Activated naive CD4-positive, alpha-beta T cell treated with anti-CD3 and anti-CD28 coated beads for 36 hours (primary cell): Measurements from ENCODE around the gene NCKAP5. TPM values are rescaled to one million over a fixed set of nuclear protein-coding genes. Genes with fewer than 3 reads are reported as not detected.

Source experiments
- CTCF ChIA-PET: fragments of 350-600 bp; sonication (Branson Sonifier 250); formaldehyde crosslinking; loops from one replicate; lab custom pipeline; 2021; ENCODE audit warnings: antibody characterized with exemption; lab: Charles Lee
- DNase-seq: peaks from one replicate; pipeline ENCODE4 v3.0.0-alpha.2; 2020
- H3K27ac Mint-ChIP-seq: one replicate; pipeline ENCODE4 v1.8.0; 2021; ENCODE audit warnings: mild to moderate bottlenecking, mixed read lengths
- H3K27me3 Mint-ChIP-seq: one replicate; pipeline ENCODE4 v1.8.0; 2021; ENCODE audit warnings: low read depth, mixed read lengths
- H3K36me3 Mint-ChIP-seq: one replicate; pipeline ENCODE4 v1.8.0; 2021; ENCODE audit warnings: low read depth, mixed read lengths
- H3K4me1 Mint-ChIP-seq: one replicate; pipeline ENCODE4 v1.8.0; 2021; ENCODE audit warnings: low read depth, mixed read lengths
- H3K4me3 Mint-ChIP-seq: one replicate; pipeline ENCODE4 v1.8.0; 2021; ENCODE audit warnings: mild to moderate bottlenecking, moderate library complexity, mixed read lengths
- H3K9me3 Mint-ChIP-seq: one replicate; pipeline ENCODE4 v1.8.0; 2021; ENCODE audit warnings: mixed read lengths
- intact Hi-C: fragments of 100-400 bp; cut with micrococcal nuclease; formaldehyde crosslinking; loops from one replicate; pipeline ENCODE4 v1.15.1; 2023
- total RNA-seq, 2 experiments: library from RNA; stranded (reverse); gene quantifications; one replicate each; pipeline ENCODE4 v1.2.3, GENCODE V29; 2021

Gene NCKAP5
- total RNA-seq, 2 experiments from 2014 or later = not detected

- Mint-ChIP-seq H3K27me3 (no peaks in the 10 kb centered on the region), H3K9me3 (no peaks in the 10 kb centered on the region), H3K27ac (no peak overlapping the region), H3K36me3 (no peaks in the 10 kb centered on the region), H3K4me3 (no peak overlapping the region), H3K4me1 (no peaks in the 10 kb centered on the region)
- DNase-seq = no peak
- CTCF ChIA-PET = no interaction called here
- intact Hi-C loops = no loop called here
These were observed 150.2 kb downstream of the NCKAP5 start for GRCh38 chr2:133418021-133418420.

DNA sequence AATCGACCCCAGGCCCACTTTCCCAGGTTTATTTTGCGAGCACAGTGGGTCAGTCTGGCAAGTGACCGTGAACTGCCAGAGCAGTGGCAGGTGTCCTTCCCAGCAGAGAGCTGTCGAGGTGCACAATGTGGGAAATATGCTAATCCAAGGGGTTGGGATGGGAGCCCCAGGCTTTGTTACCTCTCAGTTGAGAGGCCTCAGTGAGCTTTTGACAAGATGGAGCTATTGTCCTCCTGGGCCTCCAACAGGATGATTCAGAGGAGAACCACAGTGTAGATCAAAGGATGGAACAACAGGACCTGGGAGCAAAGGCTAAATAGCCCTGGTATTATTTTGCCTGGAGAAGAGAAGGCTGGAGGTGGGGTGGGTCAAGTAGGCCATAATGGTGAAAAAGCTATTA lies 150.8 kb downstream of the NCKAP5 start:
- CTCF ChIA-PET = no interaction called here
- Mint-ChIP-seq H3K36me3 (no peaks in the 10 kb centered on the region), H3K9me3 (no peaks in the 10 kb centered on the region), H3K27ac (no peak overlapping the region), H3K4me1 (no peaks in the 10 kb centered on the region), H3K4me3 (no peak overlapping the region), H3K27me3 (no peaks in the 10 kb centered on the region)
- intact Hi-C loops = no loop called here
- no peak for DNase-seq

DNA sequence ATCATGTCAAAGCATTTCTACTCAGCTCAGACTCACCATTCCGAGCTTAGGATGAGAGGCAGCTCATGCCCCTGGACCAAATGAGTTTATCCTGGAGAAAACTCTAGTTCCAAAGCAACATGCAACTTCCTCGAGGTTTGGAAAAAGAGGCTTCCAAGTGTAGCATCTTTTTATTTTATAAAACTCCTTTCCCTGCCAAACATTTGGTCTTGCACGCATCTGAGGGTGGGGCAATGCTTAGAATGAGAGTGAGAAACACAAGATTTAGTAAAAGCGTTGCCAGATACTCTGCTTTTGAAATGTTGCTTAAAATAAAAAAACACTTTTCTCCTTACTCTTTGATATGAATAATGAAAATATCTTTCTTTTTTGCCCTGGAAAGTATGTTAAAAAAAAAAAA lies 151.5 kb downstream of the NCKAP5 start:
- CTCF ChIA-PET = no interaction called here
- Mint-ChIP-seq H3K9me3 (no peaks in the 10 kb centered on the region), H3K36me3 (no peaks in the 10 kb centered on the region), H3K4me1 (no peaks in the 10 kb centered on the region), H3K4me3 (no peak overlapping the region), H3K27ac (no peak overlapping the region), H3K27me3 (no peaks in the 10 kb centered on the region)
- no peak for DNase-seq
- intact Hi-C loops = no loop called here

- Mint-ChIP-seq H3K27ac (no peak overlapping the region), H3K4me3 (no peak overlapping the region), H3K9me3 (no peaks in the 10 kb centered on the region), H3K4me1 (no peaks in the 10 kb centered on the region), H3K27me3 (no peaks in the 10 kb centered on the region), H3K36me3 (no peaks in the 10 kb centered on the region)
- intact Hi-C loops = no loop called here
- CTCF ChIA-PET = no interaction called here
- DNase-seq = no peak
These were observed 152.1 kb downstream of the NCKAP5 start for GRCh38 chr2:133416146-133416545.

- no peaks in the 10 kb centered on the region for H3K36me3 Mint-ChIP-seq
- intact Hi-C loops = no loop called here
- CTCF ChIA-PET = no interaction called here
- no peaks in the 10 kb centered on the region for H3K9me3 Mint-ChIP-seq
- no peak overlapping the region for H3K27ac Mint-ChIP-seq
- no peak for DNase-seq
- H3K4me3 Mint-ChIP-seq = no peak overlapping the region
- no peaks in the 10 kb centered on the region for H3K27me3 Mint-ChIP-seq
- H3K4me1 Mint-ChIP-seq = no peaks in the 10 kb centered on the region
These were observed 152.9 kb downstream of the NCKAP5 start for GRCh38 chr2:133415210-133415876.

DNA sequence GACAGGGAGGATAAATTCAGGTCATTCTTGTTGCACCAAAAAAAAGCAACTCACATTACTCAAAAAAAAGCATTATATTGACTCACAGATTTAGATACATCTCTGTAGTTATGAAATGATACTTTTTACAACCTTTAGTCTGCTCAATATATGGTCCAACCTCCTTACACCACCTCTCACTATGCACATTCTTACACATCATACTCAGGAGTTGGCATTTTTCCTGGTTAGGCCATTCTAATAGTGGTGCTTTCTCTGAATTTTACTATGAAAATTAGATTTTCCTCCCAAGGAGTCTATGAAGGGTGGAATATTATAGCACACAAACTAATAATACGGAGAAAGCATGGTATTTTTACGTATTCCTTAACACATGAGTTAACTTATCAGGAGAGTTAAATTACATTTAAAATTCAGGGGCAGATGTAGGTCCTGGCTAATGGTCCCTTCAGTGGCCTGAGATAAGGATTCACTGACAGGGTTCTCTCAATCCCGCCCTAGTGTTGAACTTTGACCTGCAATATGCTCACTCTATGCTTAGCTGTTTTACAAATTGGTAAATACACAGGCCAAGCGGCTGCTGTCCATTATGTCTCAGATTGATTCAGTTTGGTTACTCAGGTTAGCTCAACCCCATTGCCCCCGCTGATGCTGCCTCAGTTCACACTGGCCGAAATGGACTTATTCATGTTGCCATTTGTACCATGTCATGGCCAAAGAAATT lies 153.6 kb downstream of the NCKAP5 start:
- no peaks in the 10 kb centered on the region for H3K27me3 Mint-ChIP-seq
- DNase-seq = no peak
- no peaks in the 10 kb centered on the region for H3K9me3 Mint-ChIP-seq
- no peaks in the 10 kb centered on the region for H3K36me3 Mint-ChIP-seq
- no peak overlapping the region for H3K27ac Mint-ChIP-seq
- intact Hi-C loops = no loop called here
- CTCF ChIA-PET = no interaction called here
- no peak overlapping the region for H3K4me3 Mint-ChIP-seq
- H3K4me1 Mint-ChIP-seq = no peaks in the 10 kb centered on the region

DNA sequence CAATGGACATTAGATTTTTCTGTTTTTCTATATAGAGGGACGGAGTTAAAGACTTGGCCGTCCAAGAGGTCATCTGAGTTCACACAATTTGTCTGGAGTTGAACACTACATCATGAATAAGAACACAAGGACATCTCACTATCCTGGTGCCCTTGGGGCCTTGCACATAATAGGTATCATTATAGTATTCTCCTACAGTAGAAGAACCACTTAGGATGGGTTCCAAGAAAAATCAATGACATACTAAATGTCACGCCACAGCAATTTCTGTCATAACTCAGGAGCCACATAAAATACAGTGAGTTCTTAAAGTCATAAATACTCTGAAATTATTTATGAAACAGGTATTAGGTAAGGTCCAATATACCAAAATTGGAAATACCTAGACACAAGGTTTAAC lies 154.4 kb downstream of the NCKAP5 start:
- Mint-ChIP-seq H3K9me3 (no peaks in the 10 kb centered on the region), H3K27me3 (no peaks in the 10 kb centered on the region), H3K4me1 (no peaks in the 10 kb centered on the region), H3K4me3 (no peak overlapping the region), H3K27ac (no peak overlapping the region), H3K36me3 (no peaks in the 10 kb centered on the region)
- CTCF ChIA-PET = no interaction called here
- DNase-seq = no peak
- intact Hi-C loops = no loop called here

GRCh38 chr2:133412694-133413093 lies 155.6 kb downstream of the NCKAP5 start:
- Mint-ChIP-seq H3K4me1 (no peaks in the 10 kb centered on the region), H3K27me3 (no peaks in the 10 kb centered on the region), H3K9me3 (no peaks in the 10 kb centered on the region), H3K4me3 (no peak overlapping the region), H3K27ac (no peak overlapping the region), H3K36me3 (no peaks in the 10 kb centered on the region)
- CTCF ChIA-PET = no interaction called here
- intact Hi-C loops = no loop called here
- DNase-seq = no peak

DNA sequence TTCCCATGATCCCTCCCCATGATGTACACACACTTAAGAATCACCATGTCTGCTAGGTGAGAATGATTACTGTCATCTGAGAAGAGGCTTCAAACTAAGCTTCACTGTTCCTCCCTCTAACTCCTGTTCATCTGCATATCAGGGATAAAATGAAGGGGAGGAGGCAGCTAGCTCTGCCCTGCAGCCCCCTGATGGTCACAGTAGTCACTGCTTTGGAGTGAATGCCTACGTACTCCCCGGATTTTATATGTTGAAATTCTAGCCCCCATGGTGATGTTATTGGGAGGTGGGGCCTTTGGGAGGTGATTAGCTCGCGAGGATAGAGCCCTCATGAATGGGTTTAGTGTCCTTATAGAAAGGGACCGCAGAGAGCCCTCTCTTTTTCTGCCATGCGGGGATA lies 156.4 kb downstream of the NCKAP5 start:
- Mint-ChIP-seq H3K9me3 (no peaks in the 10 kb centered on the region), H3K4me3 (no peak overlapping the region), H3K27me3 (no peaks in the 10 kb centered on the region), H3K27ac (no peak overlapping the region), H3K36me3 (no peaks in the 10 kb centered on the region), H3K4me1 (no peaks in the 10 kb centered on the region)
- no peak for DNase-seq
- intact Hi-C loops = no loop called here
- CTCF ChIA-PET = no interaction called here

- CTCF ChIA-PET = no interaction called here
- intact Hi-C loops = no loop called here
- H3K4me1 Mint-ChIP-seq = no peaks in the 10 kb centered on the region
- H3K36me3 Mint-ChIP-seq = no peaks in the 10 kb centered on the region
- DNase-seq = no peak
- H3K9me3 Mint-ChIP-seq = no peaks in the 10 kb centered on the region
- H3K4me3 Mint-ChIP-seq = no peak overlapping the region
- H3K27ac Mint-ChIP-seq = no peak overlapping the region
- no peaks in the 10 kb centered on the region for H3K27me3 Mint-ChIP-seq
These were observed 157.2 kb downstream of the NCKAP5 start for GRCh38 chr2:133411101-133411500.

DNA sequence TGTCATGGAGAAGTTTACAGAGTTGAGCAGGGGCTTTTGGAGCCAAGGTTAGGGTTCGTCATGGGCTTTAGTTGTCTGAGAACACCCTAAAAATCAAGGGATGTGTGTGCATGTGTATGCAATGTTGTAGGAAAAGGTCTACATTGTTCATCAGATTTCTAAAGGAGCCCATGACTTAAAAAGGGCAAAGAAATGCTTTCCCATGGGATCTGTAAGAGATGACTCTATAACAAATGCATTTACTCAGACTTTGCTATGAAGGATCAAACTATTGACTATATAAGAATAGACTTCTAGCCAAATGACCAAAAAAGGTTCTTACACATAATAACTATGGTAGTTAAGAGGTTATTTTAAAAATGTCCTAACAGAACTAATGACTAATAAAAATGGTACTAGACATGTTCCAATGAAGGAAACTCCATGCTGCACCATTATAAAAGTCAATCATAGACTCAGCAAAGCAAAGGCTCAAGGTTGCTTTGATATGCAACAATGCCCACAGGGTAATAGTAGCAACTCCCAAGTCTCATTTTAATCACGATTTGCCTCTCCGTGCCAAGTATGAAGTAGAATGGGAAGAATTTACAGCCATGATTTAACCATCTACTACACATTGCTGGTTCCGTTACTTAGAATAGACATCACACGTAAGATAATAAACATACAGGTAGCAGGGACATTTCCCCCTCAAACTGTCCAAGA lies 158.5 kb downstream of the NCKAP5 start:
- H3K9me3 Mint-ChIP-seq = no peaks in the 10 kb centered on the region
- intact Hi-C loops = no loop called here
- CTCF ChIA-PET = no interaction called here

DNA sequence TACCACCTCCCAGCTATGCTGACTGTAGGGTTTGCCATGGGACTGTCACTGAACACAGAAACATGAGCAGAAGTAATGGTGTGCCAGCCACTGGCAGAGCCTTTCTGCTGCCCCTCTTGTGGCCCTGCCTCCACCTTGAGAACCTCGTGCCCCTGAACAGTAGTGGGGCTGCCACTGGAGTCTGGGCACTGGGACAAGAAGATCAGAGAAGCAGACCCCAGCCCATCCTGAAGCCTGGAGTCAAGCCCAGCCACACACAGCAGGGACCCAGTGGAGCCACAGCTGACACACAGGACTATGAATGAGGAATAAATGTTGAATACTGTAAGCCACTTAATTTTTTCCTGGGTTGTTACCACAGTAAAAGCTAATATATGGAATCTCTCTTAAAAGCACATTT lies 159.6 kb downstream of the NCKAP5 start:
- Mint-ChIP-seq H3K27me3 (no peaks in the 10 kb centered on the region), H3K4me1 (no peaks in the 10 kb centered on the region), H3K4me3 (no peak overlapping the region), H3K27ac (no peak overlapping the region), H3K9me3 (no peaks in the 10 kb centered on the region), H3K36me3 (no peaks in the 10 kb centered on the region)
- CTCF ChIA-PET = no interaction called here
- intact Hi-C loops = no loop called here
- no peak for DNase-seq

More for the DNA sequence above, 158.5 kb downstream of the NCKAP5 start:
- no peak for DNase-seq
- H3K27me3 Mint-ChIP-seq = no peaks in the 10 kb centered on the region
- H3K4me3 Mint-ChIP-seq = no peak overlapping the region
- no peaks in the 10 kb centered on the region for H3K36me3 Mint-ChIP-seq
- H3K27ac Mint-ChIP-seq = no peak overlapping the region
- no peaks in the 10 kb centered on the region for H3K4me1 Mint-ChIP-seq

DNA sequence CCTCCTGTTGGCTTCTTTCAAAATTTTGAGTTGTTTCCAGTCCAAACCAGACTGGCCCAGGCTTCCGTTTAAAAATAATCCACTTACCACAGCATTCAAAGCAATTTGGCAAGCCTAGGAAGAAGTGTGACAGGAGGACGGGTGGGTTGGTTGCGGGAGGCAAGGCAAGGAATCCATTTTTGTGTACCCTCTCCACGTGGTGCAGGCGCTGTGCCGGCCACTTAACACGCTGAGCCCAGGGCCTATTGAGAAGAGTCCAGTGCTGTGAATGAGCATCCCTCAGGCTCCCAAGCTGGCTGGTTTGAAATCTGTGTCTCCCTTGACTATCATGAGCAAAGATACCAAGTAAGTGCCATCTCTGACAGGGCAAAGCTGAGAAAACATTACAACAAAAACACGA lies 160.9 kb downstream of the NCKAP5 start:
- H3K27me3 Mint-ChIP-seq = no peaks in the 10 kb centered on the region
- CTCF ChIA-PET = no interaction called here
- H3K36me3 Mint-ChIP-seq = no peaks in the 10 kb centered on the region
- no peak for DNase-seq
- no peak overlapping the region for H3K4me3 Mint-ChIP-seq
- intact Hi-C loops = no loop called here
- no peak overlapping the region for H3K27ac Mint-ChIP-seq
- peaks cover 2% of the 10 kb centered on the region for H3K9me3 Mint-ChIP-seq
- no peaks in the 10 kb centered on the region for H3K4me1 Mint-ChIP-seq
